Activated T-helper 9 cell treated with anti-CD3 and anti-CD28 coated beads, Interleukin-2, amount 50 U/mL, for 16 hours (primary cell): ENCODE results near the gene EFCAB14.
"Not testable (repeated sequence)": the region's sequence is repeated elsewhere in the genome, so short reads cannot be mapped to it uniquely, and the experiment has no call there.

Experiments
- DNase-seq: peaks from one replicate; pipeline ENCODE4 v3.0.0-alpha.2; 2020; ENCODE audit warnings: low read depth

EFCAB14 gene

GRCh38 chr1:46721686-46722205 lies 2.8 kb upstream of the EFCAB14 start:
- no peak for DNase-seq

DNA sequence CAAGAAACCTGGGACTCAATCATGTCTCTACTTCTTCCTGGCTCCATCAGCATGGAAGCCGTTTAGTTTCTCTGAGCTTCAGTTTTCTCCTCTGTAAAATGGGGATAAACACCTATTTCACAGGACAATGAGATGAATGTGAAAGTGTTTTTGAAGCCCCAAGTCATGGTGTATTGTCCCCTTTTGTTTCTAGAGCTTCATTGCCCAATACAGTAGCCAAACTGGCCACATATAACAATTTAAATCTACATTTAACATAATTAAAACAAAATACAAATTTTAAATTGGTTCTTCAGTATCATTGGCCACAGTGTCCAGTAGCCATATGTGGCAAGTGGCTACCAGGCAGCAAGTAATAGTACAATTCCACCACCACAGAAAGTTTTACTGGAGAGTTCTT lies 2.3 kb upstream of the EFCAB14 start:
- no peak for DNase-seq

- not testable (repeated sequence) for DNase-seq
These were observed 1.4 kb upstream of the EFCAB14 start for GRCh38 chr1:46720319-46720718.

- no peak for DNase-seq
These were observed 775 bp upstream of the EFCAB14 start for GRCh38 chr1:46719689-46720088.

- DNase-seq: no peak
These were observed 581 bp downstream of the EFCAB14 start for GRCh38 chr1:46718340-46718726.

GRCh38 chr1:46717654-46718053 lies 1.3 kb downstream of the EFCAB14 start:
- DNase-seq: no peak

DNA sequence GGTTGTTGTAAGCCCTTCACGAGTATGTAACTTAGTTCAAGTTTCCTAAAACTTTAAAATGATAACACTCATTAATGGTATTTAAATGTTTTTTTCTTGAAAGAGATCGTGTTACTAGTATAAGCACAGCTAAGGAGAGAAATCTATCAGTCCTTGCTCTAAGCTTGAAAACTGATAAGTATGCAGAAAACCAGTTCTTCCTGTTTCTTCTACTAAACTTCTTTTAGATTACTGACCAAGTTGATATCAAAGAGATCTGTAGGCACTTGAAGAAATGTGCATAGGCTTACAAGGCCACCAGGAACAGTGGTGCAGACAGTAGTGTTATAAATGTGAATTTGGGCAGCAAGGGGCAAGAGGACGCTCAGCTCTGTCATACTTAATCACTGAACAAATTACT lies 3.9 kb downstream of the EFCAB14 start:
- no peak for DNase-seq

DNA sequence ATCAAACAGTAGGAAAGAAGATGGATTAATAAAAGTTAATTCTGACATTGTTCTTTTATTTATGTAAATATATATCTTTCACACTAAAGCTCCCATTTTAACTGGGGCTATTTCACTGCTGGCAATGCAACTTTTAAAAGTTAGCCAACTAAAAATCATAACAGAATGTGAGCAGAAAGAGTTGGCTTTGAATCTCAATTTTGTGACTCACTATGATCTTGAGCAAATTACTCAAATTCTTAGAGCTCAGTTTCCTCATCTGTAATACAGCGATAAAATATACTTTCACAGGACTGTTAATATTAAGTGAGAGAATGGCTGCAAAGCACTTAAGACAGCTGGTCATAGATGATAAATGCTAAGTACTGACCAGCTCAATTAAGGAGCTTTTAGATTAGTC lies 10.8 kb downstream of the EFCAB14 start:
- DNase-seq: no peak

DNA sequence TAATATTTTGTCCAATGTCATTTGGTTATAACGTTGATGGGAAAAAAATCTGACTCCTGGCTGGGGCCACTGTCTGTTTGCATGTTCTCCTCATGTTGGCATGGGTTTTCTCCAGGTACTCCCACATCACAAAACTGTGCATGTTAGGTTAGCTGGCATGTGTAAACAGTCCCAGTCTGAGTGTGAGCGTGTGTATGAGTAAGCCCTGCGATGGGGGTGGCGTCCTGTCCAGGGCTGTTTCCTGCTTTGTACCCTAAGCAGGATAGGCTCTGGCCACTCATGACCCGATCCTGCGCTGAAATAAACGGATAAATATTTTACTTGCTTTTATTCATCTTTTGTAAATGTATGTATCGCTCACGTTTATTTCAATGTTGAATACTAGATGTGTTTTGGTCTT lies 13.5 kb downstream of the EFCAB14 start:
- DNase-seq: no peak

- no peak for DNase-seq
These were observed 14.8 kb downstream of the EFCAB14 start for GRCh38 chr1:46703927-46704641.

DNA sequence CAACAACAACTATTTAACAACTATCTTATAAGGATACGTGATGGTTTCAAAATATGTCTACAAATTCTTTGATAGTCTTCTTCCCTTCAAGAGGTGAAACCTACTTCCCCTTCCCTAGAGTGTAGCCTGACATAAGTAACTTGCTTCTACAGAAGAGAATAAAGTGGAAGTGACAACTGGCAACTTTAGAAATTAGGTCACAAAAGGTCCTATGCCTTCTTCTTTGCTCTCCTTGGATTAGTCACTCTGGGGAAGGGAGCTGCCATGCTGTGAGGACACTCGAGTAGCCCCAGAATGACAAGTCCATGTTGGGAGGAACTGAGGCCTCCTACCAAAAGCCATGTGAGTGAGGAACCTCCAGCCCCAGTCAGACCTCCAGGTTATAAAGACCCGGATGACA lies 19.2 kb downstream of the EFCAB14 start:
- no peak for DNase-seq

DNA sequence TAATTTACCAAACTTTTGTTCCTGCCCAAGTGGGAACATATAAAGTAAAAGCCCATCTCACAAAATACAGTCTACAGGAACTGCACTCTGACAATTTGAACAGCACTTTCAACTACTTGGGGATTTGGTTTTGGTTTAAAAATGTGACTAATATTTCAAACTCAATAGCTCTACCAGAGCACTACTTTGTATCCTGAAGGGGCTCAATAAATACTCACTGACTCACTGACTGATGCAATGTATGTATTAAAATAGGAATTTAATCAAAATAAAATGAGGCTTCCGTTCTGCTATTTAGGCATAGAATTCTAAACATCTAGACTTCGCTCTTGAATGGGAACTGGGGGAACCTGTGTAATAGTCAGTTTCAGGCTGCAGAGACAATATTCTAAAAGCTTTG lies 21.9 kb downstream of the EFCAB14 start:
- DNase-seq: no peak

DNA sequence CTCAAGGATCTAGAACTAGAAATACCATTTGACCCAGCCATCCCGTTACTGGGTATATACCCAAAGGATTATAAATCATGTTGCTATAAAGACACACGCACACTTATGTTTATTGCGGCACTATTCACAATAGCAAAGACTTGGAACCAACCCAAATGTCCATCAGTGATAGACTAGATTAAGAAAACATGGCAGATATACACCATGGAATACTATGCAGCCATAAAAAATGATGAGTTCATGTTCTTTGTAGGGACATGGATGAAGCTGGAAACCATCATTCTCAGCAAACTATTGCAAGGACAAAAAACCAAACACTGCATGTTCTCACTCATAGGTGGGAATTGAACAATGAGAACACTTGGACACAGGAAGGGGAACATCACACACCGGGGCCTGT lies 24.2 kb downstream of the EFCAB14 start:
- DNase-seq: not testable (repeated sequence)

DNA sequence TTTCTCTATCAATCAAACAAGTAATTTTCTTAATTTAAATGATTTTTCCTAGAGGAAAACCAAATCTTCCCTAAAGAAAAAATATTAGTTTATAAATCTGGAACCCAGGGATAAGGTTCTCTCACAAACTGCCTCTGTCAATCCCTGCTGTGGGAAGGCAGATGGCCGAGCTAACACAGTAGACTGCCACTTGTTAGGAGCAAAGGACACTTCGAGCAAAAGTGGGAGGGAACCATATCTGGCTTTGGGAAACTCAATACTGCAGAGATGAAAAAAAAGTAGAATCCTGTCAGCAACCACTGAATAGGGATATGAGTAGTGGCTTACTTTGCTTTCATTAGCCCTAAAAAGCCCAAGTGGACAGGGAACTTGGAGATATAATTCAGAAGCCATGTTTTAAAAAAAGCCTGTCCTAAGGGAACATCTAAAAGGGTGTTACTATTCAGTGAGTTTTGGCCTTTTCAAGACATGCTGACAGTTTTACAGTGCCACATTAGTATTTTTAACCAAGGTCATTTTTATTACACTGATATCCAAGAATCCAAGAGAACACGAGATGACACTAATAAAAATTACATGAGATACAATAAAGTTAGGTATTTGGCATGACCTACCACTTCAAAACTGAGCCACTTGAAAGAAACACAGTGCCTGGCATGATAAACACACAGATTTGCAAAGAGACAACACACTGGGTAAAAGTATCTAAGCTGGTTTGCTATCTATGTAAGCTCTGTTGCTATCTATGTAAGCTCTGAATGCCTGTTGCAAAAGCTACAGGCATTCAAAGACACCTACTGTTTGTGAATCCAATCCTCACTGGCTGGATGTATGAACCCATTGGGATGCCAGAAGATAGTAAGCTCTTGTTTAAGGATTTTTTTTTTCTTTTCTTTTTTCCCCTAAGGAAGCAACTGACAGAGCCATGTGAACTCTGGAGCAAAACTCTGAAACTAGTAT lies 25.8 kb downstream of the EFCAB14 start:
- no peak for DNase-seq

DNA sequence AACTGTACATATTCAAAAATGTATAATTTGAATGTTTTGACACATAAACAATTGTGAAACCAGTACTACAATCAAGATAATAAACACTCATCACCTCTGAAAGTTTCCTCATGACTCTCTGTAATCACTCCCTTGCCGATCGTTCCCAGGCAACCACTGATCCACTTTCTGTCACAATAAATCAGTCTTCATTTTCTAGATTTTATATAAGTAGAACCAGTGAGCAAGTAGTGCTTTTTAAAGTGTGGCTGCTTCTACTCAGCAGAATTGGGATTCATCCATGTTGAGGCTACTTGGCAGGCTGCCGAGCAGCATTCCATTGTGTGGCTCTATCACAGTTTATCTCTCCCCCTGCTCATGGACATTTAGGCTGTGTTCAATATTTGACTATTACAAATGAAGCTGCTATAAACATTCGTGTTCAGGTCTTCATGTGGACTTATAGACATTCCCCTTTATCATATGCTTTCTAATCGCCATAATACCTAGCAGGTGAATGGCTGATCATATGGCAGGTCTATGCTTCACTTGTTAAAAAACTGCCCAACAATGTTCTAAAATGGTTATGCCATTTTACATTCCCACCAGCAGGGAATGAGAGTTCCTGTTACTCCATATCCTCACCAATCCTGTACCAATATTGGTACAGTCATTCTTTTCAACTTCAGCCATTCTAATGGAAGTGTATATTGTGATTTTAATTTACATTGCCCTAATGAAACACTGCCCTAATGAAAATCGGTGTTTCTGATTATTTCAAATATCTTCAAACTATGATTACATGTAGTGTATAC lies 26.7 kb downstream of the EFCAB14 start:
- DNase-seq: no peak

GRCh38 chr1:46690931-46691421 lies 27.9 kb downstream of the EFCAB14 start:
- DNase-seq: no peak

DNA sequence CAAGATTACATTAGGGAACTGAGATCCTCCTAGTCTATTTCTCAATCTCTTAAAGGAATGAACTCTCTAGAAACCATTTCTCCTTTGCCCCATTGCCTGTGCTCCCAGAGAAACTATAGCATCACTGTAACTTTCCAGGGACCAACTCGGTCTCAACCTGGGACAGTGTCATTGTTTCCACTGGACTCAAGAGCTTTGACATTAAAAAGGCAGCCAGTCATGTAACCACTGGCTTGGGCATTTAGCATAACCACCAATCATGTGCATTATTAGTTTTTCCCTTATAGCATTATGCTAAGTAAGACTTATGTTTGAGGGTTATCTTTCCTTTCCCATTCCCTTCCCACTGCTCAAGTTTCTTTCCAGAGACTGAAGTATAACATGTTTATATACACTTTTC lies 29.0 kb downstream of the EFCAB14 start:
- no peak for DNase-seq

DNA sequence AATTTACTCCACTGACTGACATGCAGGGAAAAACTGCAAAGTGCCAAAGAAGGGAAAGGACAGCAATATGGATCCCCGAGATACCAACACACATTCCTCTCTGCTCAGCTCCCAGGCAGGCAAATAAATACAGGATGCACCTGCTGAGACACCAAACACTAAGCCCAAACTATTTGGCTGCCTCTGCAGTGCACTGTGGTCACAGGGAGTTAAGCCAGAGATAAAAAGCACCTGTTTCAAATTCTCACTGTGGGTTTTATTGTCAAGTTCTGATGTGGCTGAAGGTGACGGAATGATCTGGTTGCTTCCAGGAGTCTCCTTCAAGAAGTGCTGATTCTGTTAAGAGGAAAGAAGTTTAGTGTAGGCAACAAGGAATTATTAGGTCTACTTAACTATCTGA lies 29.6 kb downstream of the EFCAB14 start:
- no peak for DNase-seq

- DNase-seq: no peak
These were observed 30.9 kb downstream of the EFCAB14 start for GRCh38 chr1:46687921-46688509.

DNA sequence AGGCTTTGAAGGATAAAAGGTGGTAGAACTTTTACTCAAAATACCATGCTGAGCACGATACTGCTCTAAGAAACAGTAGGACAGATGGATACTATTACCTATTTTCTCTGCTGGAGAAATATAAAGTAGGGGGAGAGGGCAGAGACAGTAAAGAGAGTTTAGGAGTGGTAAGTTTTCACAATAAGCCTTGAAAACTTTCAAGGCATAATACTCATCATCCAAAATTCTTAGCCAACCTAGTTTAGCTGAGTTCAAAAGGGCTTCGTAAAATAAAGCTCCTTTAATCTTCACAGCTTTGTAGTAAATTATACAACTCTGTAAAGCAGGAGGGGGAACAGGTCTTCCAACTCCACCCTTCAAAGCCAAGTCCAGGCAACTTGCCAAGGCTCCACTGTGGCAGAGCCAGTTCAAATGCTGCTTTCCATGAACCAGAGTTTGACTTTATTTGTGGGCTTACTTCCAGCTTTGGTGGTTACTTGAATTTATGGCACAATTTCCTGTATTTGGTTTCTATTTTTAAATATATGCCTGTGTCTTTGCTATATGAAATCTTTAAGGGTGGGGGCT lies 31.7 kb downstream of the EFCAB14 start:
- DNase-seq: no peak

DNA sequence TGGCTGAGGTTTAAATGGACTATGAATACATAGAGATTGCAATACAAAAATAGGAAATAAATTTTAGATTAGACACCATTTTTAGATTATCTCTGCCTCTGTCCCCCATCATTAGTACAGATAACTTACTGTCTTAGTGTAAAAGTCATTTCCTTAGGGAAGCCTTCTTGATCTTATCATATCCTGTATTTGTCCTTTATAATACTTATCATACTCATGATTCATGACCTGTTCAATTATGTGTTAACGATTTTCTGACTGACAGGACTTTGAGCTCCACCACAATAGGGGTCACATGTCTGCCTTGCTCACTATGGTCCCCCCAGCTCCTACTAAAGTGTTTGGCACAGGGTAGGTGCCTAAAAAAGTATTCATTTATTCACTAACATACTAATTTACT lies 32.7 kb downstream of the EFCAB14 start:
- DNase-seq: no peak
